ENCODE measurements around the gene ZFY. TPM values are rescaled to one million over a fixed set of nuclear protein-coding genes. Genes with fewer than 3 reads are reported as not detected.

ZFY gene
- total and polyA plus RNA-seq, 2 of the 8 experiments (the other 6 are each of a cell fraction or from before 2014, with no cell fraction given) = 1.5 to 8.9 TPM

- TF ChIP-seq, protein P1, sequence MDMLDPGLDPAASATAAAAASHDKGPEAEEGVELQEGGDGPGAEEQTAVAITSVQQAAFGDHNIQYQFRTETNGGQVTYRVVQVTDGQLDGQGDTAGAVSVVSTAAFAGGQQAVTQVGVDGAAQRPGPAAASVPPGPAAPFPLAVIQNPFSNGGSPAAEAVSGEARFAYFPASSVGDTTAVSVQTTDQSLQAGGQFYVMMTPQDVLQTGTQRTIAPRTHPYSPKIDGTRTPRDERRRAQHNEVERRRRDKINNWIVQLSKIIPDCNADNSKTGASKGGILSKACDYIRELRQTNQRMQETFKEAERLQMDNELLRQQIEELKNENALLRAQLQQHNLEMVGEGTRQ (IDR thresholded peaks at IDR 0.05; ENCODE audit: low read length) = no peak
- no peak for TF ChIP-seq YY1 (IDR thresholded peaks at IDR 0.05; ENCODE audit: low read depth, low read length)
These were observed 38.0 kb downstream of the ZFY start (continued) for GRCh38 chrY:2973110-2973751.

All from H1 (cell line).